Measurements from ENCODE around the gene MGAM2.

GRCh38 chr7:142083605-142084004, 27.9 kb upstream of the MGAM2 start:
- TF ChIP-seq CTCF (IDR thresholded peaks at IDR 0.05; ENCODE audit: insufficient read depth, low read length) (no peak), GABPA (IDR thresholded peaks at IDR 0.05; ENCODE audit: low read depth) (no peak)
- TF ChIP-seq, protein P1, sequence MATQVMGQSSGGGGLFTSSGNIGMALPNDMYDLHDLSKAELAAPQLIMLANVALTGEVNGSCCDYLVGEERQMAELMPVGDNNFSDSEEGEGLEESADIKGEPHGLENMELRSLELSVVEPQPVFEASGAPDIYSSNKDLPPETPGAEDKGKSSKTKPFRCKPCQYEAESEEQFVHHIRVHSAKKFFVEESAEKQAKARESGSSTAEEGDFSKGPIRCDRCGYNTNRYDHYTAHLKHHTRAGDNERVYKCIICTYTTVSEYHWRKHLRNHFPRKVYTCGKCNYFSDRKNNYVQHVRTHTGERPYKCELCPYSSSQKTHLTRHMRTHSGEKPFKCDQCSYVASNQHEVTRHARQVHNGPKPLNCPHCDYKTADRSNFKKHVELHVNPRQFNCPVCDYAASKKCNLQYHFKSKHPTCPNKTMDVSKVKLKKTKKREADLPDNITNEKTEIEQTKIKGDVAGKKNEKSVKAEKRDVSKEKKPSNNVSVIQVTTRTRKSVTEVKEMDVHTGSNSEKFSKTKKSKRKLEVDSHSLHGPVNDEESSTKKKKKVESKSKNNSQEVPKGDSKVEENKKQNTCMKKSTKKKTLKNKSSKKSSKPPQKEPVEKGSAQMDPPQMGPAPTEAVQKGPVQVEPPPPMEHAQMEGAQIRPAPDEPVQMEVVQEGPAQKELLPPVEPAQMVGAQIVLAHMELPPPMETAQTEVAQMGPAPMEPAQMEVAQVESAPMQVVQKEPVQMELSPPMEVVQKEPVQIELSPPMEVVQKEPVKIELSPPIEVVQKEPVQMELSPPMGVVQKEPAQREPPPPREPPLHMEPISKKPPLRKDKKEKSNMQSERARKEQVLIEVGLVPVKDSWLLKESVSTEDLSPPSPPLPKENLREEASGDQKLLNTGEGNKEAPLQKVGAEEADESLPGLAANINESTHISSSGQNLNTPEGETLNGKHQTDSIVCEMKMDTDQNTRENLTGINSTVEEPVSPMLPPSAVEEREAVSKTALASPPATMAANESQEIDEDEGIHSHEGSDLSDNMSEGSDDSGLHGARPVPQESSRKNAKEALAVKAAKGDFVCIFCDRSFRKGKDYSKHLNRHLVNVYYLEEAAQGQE (IDR thresholded peaks at IDR 0.05; ENCODE audit: insufficient replicate concordance, low read depth) = no peak

Data from HL-60 (cell line).